HG03457 (cell line): ENCODE measurements around the gene SLC49A3.
"Not testable (repeated sequence)": the region's sequence is repeated elsewhere in the genome, so short reads cannot be mapped to it uniquely, and the experiment has no call there.

ENCODE experiments used
- ATAC-seq: cut with Tn5 transposase; IDR thresholded peaks from one replicate; pipeline ENCODE4 v1.9.1; 2021; ENCODE audit warnings: moderate number of reproducible peaks; ENCODE audit not compliant: unreplicated experiment

Gene SLC49A3

GRCh38 chr4:703336-704197, 14.6 kb upstream of the SLC49A3 start:
- no peak for ATAC-seq

GRCh38 chr4:702618-703048, 13.7 kb upstream of the SLC49A3 start:
- no peak for ATAC-seq

- no peak for ATAC-seq
Measured at GRCh38 chr4:700587-701264, 11.8 kb upstream of the SLC49A3 start.

GRCh38 chr4:699816-700580, 11.0 kb upstream of the SLC49A3 start:
- no peak for ATAC-seq

GRCh38 chr4:694341-694940, 5.5 kb upstream of the SLC49A3 start:
- ATAC-seq = not testable (repeated sequence)

- no peak for ATAC-seq
Measured at GRCh38 chr4:692771-693554, 4.0 kb upstream of the SLC49A3 start.

- ATAC-seq = no peak
Measured at GRCh38 chr4:689723-690122, 772 bp upstream of the SLC49A3 start.

- no peak for ATAC-seq
Measured at GRCh38 chr4:687971-688853, 739 bp downstream of the SLC49A3 start.

- no peak for ATAC-seq
Measured at GRCh38 chr4:687048-687970, 1.6 kb downstream of the SLC49A3 start.

- no peak for ATAC-seq
Measured at GRCh38 chr4:686413-687040, 2.4 kb downstream of the SLC49A3 start.

- no peak for ATAC-seq
Measured at GRCh38 chr4:685679-686412, 3.1 kb downstream of the SLC49A3 start.

- ATAC-seq = no peak
Measured at GRCh38 chr4:684623-685327, 4.2 kb downstream of the SLC49A3 start.

- ATAC-seq = no peak
Measured at GRCh38 chr4:683982-684622, 4.8 kb downstream of the SLC49A3 start.

GRCh38 chr4:683247-683897, 5.6 kb downstream of the SLC49A3 start:
- no peak for ATAC-seq

GRCh38 chr4:682490-683172, 6.3 kb downstream of the SLC49A3 start:
- ATAC-seq = no peak
